ENCODE measurements around the gene ANKRD27.
"Not testable (repeated sequence)": the region's sequence is repeated elsewhere in the genome, so short reads cannot be mapped to it uniquely, and the experiment has no call there.

ANKRD27 gene

GRCh38 chr19:32674931-32675719 lies at the start of gene ANKRD27:
ANKRD27 (minus strand) TSS chr19:32675180; CDS start chr19:32659015, 16,165 bp downstream.
- peak; percentile 98 for DNase-seq (ENCODE audit: low read depth)

- DNase-seq (ENCODE audit: low read depth) = no peak
Measured at GRCh38 chr19:32720936-32721250, 45.9 kb upstream of the ANKRD27 start.

- DNase-seq (ENCODE audit: low read depth) = no peak
Measured at GRCh38 chr19:32720216-32720935, 45.4 kb upstream of the ANKRD27 start.

- DNase-seq (ENCODE audit: low read depth) = no peak
Measured at GRCh38 chr19:32719611-32720059, 44.7 kb upstream of the ANKRD27 start, which contains the start of gene TDRD12. TDRD12 (plus strand) TSS chr19:32719767; CDS start chr19:32720073, 306 bp downstream.

GRCh38 chr19:32718286-32718685 lies 43.3 kb upstream of the ANKRD27 start:
- no peak for DNase-seq (ENCODE audit: low read depth)

GRCh38 chr19:32717496-32717895 lies 42.5 kb upstream of the ANKRD27 start:
- DNase-seq (ENCODE audit: low read depth) = no peak

GRCh38 chr19:32716203-32716602 lies 41.2 kb upstream of the ANKRD27 start:
- not testable (repeated sequence) for DNase-seq (ENCODE audit: low read depth)

- no peak for DNase-seq (ENCODE audit: low read depth)
Measured at GRCh38 chr19:32711747-32712146, 36.8 kb upstream of the ANKRD27 start.

- no peak for DNase-seq (ENCODE audit: low read depth)
Measured at GRCh38 chr19:32709032-32709431, 34.1 kb upstream of the ANKRD27 start.

- DNase-seq (ENCODE audit: low read depth) = no peak
Measured at GRCh38 chr19:32708457-32708856, 33.5 kb upstream of the ANKRD27 start.

- not testable (repeated sequence) for DNase-seq (ENCODE audit: low read depth)
Measured at GRCh38 chr19:32704006-32704405, 29.0 kb upstream of the ANKRD27 start.

GRCh38 chr19:32702010-32702409 lies 27.0 kb upstream of the ANKRD27 start:
- DNase-seq (ENCODE audit: low read depth) = no peak

- not testable (repeated sequence) for DNase-seq (ENCODE audit: low read depth)
Measured at GRCh38 chr19:32700129-32700528, 25.1 kb upstream of the ANKRD27 start.

- not testable (repeated sequence) for DNase-seq (ENCODE audit: low read depth)
Measured at GRCh38 chr19:32696771-32697170, 21.8 kb upstream of the ANKRD27 start.

- DNase-seq (ENCODE audit: low read depth) = not testable (repeated sequence)
Measured at GRCh38 chr19:32695506-32695905, 20.5 kb upstream of the ANKRD27 start.

- not testable (repeated sequence) for DNase-seq (ENCODE audit: low read depth)
Measured at GRCh38 chr19:32694851-32695250, 19.9 kb upstream of the ANKRD27 start.

- DNase-seq (ENCODE audit: low read depth) = not testable (repeated sequence)
Measured at GRCh38 chr19:32694316-32694715, 19.3 kb upstream of the ANKRD27 start.

GRCh38 chr19:32693151-32694108 lies 18.4 kb upstream of the ANKRD27 start:
- peak; percentile 41 for DNase-seq (ENCODE audit: low read depth)

- no peak for DNase-seq (ENCODE audit: low read depth)
Measured at GRCh38 chr19:32692727-32693061, 17.7 kb upstream of the ANKRD27 start.

GRCh38 chr19:32691952-32692726 lies 17.2 kb upstream of the ANKRD27 start:
- peak; percentile 45 for DNase-seq (ENCODE audit: low read depth)

- peak; percentile 80 for DNase-seq (ENCODE audit: low read depth)
Measured at GRCh38 chr19:32691291-32691951, 16.4 kb upstream of the ANKRD27 start, which contains the start of gene NUDT19. NUDT19 (plus strand) TSS chr19:32691821; CDS start chr19:32691961, 140 bp downstream.

Data from activated T-cell treated with anti-CD3 and anti-CD28 coated beads for 48 hours (primary cell).